ENCODE results near the gene SPRED2.

The SPRED2 gene

GRCh38 chr2:65268957-65269356 is 163.4 kb downstream of the SPRED2 start:
- H3K27ac ChIP-seq: no peak overlapping the region
- TF ChIP-seq, protein P1, sequence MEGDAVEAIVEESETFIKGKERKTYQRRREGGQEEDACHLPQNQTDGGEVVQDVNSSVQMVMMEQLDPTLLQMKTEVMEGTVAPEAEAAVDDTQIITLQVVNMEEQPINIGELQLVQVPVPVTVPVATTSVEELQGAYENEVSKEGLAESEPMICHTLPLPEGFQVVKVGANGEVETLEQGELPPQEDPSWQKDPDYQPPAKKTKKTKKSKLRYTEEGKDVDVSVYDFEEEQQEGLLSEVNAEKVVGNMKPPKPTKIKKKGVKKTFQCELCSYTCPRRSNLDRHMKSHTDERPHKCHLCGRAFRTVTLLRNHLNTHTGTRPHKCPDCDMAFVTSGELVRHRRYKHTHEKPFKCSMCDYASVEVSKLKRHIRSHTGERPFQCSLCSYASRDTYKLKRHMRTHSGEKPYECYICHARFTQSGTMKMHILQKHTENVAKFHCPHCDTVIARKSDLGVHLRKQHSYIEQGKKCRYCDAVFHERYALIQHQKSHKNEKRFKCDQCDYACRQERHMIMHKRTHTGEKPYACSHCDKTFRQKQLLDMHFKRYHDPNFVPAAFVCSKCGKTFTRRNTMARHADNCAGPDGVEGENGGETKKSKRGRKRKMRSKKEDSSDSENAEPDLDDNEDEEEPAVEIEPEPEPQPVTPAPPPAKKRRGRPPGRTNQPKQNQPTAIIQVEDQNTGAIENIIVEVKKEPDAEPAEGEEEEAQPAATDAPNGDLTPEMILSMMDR (conservative IDR thresholded peaks at IDR 0.05): no peak

DNA sequence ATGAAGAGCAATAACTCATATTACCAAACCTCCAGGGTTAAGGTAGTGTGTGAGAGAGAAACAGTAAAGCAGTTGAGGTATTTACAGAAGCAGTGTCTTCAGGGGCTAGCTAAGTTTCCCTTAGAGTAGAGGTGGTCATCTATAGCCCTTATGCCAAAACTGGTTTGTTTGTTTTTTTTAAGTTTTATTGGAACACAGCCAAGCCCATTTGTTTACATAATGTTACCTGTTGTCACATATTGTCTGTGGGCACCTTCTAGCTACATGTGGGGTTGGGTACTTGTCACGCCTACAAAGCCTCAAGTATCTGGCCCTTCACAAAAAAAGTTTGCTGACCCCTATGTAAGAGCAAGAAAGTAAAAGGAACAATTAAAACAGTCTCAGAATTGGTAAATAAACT is 165.4 kb downstream of the SPRED2 start:
- TF ChIP-seq, protein P1 (conservative IDR thresholded peaks at IDR 0.05): no peak
- no peak overlapping the region for H3K27ac ChIP-seq

DNA sequence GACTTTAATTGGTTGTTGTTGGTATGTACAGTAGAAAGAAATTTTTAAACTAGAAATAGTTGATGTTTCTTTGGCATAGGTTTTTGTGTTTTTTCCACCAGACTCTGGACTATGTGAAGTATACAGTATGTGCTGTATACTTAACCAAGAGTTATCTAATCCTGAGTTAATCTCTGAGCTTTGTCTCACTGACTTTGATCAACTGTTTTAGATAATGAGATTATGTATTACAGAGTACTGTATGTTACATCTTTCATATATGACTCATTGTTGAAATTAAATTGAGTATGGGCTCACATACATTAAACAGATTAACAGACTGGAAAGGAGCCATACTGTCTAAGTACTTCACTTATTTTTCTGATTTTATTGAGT is 166.7 kb downstream of the SPRED2 start:
- TF ChIP-seq, protein P1 (conservative IDR thresholded peaks at IDR 0.05): no peak

GRCh38 chr2:65264821-65265670 is 167.4 kb downstream of the SPRED2 start:
- TF ChIP-seq, protein P1 (conservative IDR thresholded peaks at IDR 0.05): peak; percentile 84
- no peak overlapping the region for H3K27ac ChIP-seq

More for the DNA sequence above, 166.7 kb downstream of the SPRED2 start:
- H3K27ac ChIP-seq: no peak overlapping the region

DNA sequence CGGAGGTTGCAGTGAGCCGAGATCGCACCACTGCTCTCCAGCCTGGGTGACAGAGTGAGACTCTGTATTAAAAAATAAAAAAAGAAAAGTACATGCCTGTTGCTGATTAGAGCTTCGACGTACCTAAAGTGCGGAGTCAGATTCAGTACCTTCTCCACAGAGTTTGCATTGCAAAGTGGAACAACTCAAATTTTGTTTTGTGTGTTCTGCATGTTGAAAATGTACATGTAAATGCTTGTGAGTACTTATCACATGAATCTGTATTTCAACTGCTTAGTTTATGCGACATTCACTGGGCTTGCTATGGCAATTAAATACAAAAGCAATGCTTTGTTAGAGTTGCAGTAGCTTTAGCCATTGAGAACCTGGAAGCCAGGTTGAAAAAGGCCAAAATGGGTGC is 168.4 kb downstream of the SPRED2 start:
- H3K27ac ChIP-seq: no peak overlapping the region
- TF ChIP-seq, protein P1 (conservative IDR thresholded peaks at IDR 0.05): no peak

- no peak overlapping the region for H3K27ac ChIP-seq
Observed at GRCh38 chr2:65263262-65263661, 169.1 kb downstream of the SPRED2 start.

GRCh38 chr2:65261676-65262075 is 170.7 kb downstream of the SPRED2 start:
- H3K27ac ChIP-seq: no peak overlapping the region
- TF ChIP-seq, protein P1 (conservative IDR thresholded peaks at IDR 0.05): no peak

More at GRCh38 chr2:65263262-65263661, 169.1 kb downstream of the SPRED2 start:
- TF ChIP-seq, protein P1 (conservative IDR thresholded peaks at IDR 0.05): no peak

Measured in VCaP (cell line).